IMR-90 (cell line): ENCODE results near the gene PRCP. TPM values are rescaled to one million over a fixed set of nuclear protein-coding genes. Genes with fewer than 3 reads are reported as not detected.

Source experiments
- ATAC-seq: fragments of 200-7000 bp; cut with Tn5 transposase; 2 replicates; pipeline ENCODE4 v1.9.1; 2020; ENCODE audit warnings: low read depth, mild to moderate bottlenecking, moderate library complexity
- BruUV-seq: library from RNA; stranded (reverse); fragments of 400-500 nt; replicated peaks from 2 replicates; lab custom pipeline; 2021; lab: Mats Ljungman, UMichigan
- CTCF ChIA-PET: fragments of 300-600 bp; formaldehyde crosslinking; extraction: SDS; loops from one replicate; lab custom pipeline; 2021; ENCODE audit warnings: antibody characterized with exemption; lab: Yijun Ruan, JAX
- POLR2A ChIA-PET: fragments of 300-600 bp; sonication (Branson Sonifier 250); formaldehyde crosslinking; loops from one replicate; lab custom pipeline; 2022; ENCODE audit warnings: antibody characterized with exemption; ENCODE audit not compliant: unreplicated experiment; lab: Charles Lee
- DNase-seq: peaks from one replicate; pipeline ENCODE4 v3.0.0; 2013
- H2AFZ ChIP-seq: replicated peaks from 2 replicates; pipeline ENCODE3; 2013; ENCODE audit warnings: low read length, mild to moderate bottlenecking; ENCODE audit not compliant: poor library complexity
- H2AK5ac ChIP-seq: 2 replicates; pipeline ENCODE4 v1.6.1; 2013; ENCODE audit warnings: low read depth, low read length, inconsistent platforms
- H2AK9ac ChIP-seq: replicated peaks from 2 replicates; pipeline ENCODE3; 2013; ENCODE audit warnings: mild to moderate bottlenecking, low read depth, low read length, moderate library complexity; ENCODE audit not compliant: poor library complexity
- H2BK120ac ChIP-seq: 2 replicates; pipeline ENCODE4 v1.6.1; 2013; ENCODE audit warnings: low read depth, low read length, inconsistent platforms
- H2BK15ac ChIP-seq: 3 replicates; pipeline ENCODE4 v1.6.1; 2013; ENCODE audit warnings: low read depth, low read length, inconsistent platforms
- H2BK20ac ChIP-seq: 2 replicates; pipeline ENCODE4 v1.6.1; 2013; ENCODE audit warnings: low read depth, mild to moderate bottlenecking, inconsistent platforms, low read length, moderate library complexity
- H2BK5ac ChIP-seq: 2 replicates; pipeline ENCODE4 v1.6.1; 2013; ENCODE audit warnings: mild to moderate bottlenecking, low read depth, low read length, inconsistent platforms; ENCODE audit not compliant: poor library complexity, severe bottlenecking
- H3K14ac ChIP-seq: replicated peaks from 2 replicates; pipeline ENCODE4 v1.6.1; 2013; ENCODE audit warnings: low read depth, low read length, inconsistent platforms
- H3K18ac ChIP-seq: 2 replicates; pipeline ENCODE4 v1.6.1; 2013; ENCODE audit warnings: low read depth, low read length, control low read depth
- H3K23ac ChIP-seq: 2 replicates; pipeline ENCODE4 v1.6.1; 2013; ENCODE audit warnings: low read depth, low read length, inconsistent platforms
- H3K27ac ChIP-seq: 2 replicates; pipeline ENCODE4 v1.5.1; 2013; ENCODE audit warnings: mild to moderate bottlenecking, control low read depth, low read length; ENCODE audit not compliant: insufficient read depth
- H3K27me3 ChIP-seq: 2 replicates; pipeline ENCODE4 v1.6.1; 2013; ENCODE audit warnings: low read length; ENCODE audit not compliant: control insufficient read depth, insufficient read depth
- H3K36me3 ChIP-seq: 2 replicates; pipeline ENCODE4 v1.6.1; 2013; ENCODE audit warnings: low read length, mixed read lengths; ENCODE audit not compliant: control insufficient read depth, insufficient read depth
- H3K4ac ChIP-seq: 2 replicates; pipeline ENCODE4 v1.6.1; 2013; ENCODE audit warnings: low read depth, low read length, inconsistent platforms
- H3K4me1 ChIP-seq: 2 replicates; pipeline ENCODE4 v1.6.1; 2013; ENCODE audit warnings: low read length, mixed read lengths; ENCODE audit not compliant: control insufficient read depth, insufficient read depth
- H3K4me2 ChIP-seq: 2 replicates; pipeline ENCODE4 v1.6.1; 2013; ENCODE audit warnings: low read depth, mild to moderate bottlenecking, control low read depth, low read length, moderate library complexity
- H3K4me3 ChIP-seq: 2 replicates; pipeline ENCODE4 v1.5.1; 2013; ENCODE audit warnings: low read depth, mild to moderate bottlenecking, control low read depth, low read length, moderate library complexity; ENCODE audit not compliant: insufficient read depth
- H3K56ac ChIP-seq: 2 replicates; pipeline ENCODE4 v1.6.1; 2013; ENCODE audit warnings: low read length, inconsistent platforms; ENCODE audit not compliant: insufficient read depth; ENCODE audit errors: extremely low read depth
- H3K79me1 ChIP-seq, 2 experiments: 2 replicates each; pipeline ENCODE4 v1.6.1; 2013; ENCODE audit warnings: low read length in 2 of 2, inconsistent platforms in 1 of 2, low read depth in 1 of 2
- H3K9ac ChIP-seq: 2 replicates; pipeline ENCODE4 v1.6.1; 2013; ENCODE audit warnings: low read depth, low read length, control low read depth
- H3K9me1 ChIP-seq: 2 replicates; pipeline ENCODE4 v1.6.1; 2013; ENCODE audit warnings: low read length, inconsistent platforms; ENCODE audit not compliant: insufficient read depth
- H3K9me3 ChIP-seq: 2 replicates; pipeline ENCODE4 v1.6.1; 2013; ENCODE audit warnings: low read length; ENCODE audit not compliant: control insufficient read depth, insufficient read depth
- H4K20me1 ChIP-seq: 2 replicates; pipeline ENCODE4 v1.6.1; 2013; ENCODE audit warnings: low read length, inconsistent platforms; ENCODE audit not compliant: insufficient read depth
- H4K5ac ChIP-seq: 2 replicates; pipeline ENCODE4 v1.6.1; 2013; ENCODE audit warnings: mild to moderate bottlenecking, low read depth, low read length, control low read depth
- H4K8ac ChIP-seq, 2 experiments: 2 replicates each; pipeline ENCODE4 v1.6.1; 2013; ENCODE audit warnings: low read depth in 2 of 2, low read length in 2 of 2, control low read depth in 1 of 2, inconsistent platforms in 1 of 2
- H4K91ac ChIP-seq: 2 replicates; pipeline ENCODE4 v1.6.1; 2013; ENCODE audit warnings: low read depth, low read length, inconsistent platforms; ENCODE audit not compliant: insufficient read depth
- CEBPB ChIP-seq: IDR thresholded peaks from 2 replicates; pipeline ENCODE4 v1.6.1; 2012; ENCODE audit warnings: low read depth, low read length, improper control_type of control experiment
- FOS ChIP-seq: fragments of 150-350 bp; IDR thresholded peaks from 2 replicates; pipeline ENCODE4 v1.6.1; 2016; ENCODE audit warnings: low read depth, low read length
- MAFK ChIP-seq: IDR thresholded peaks from 2 replicates; pipeline ENCODE4 v1.6.1; 2012; ENCODE audit warnings: low read depth, low read length, improper control_type of control experiment
- MAZ ChIP-seq: IDR thresholded peaks from 2 replicates; pipeline ENCODE4 v1.6.1; 2012; ENCODE audit warnings: low read depth, mild to moderate bottlenecking, low read length, improper control_type of control experiment, moderate library complexity, borderline replicate concordance
- SMC3 ChIP-seq: fragments of 150-350 bp; IDR thresholded peaks from 2 replicates; pipeline ENCODE4 v1.6.1; 2016; ENCODE audit warnings: low read depth, mild to moderate bottlenecking, antibody characterized with exemption, low read length, moderate library complexity
- WGBS, 2 experiments: methylation state at CpG; one replicate each; pipeline versions ENCODE4 v1.1.5 to v1.1.7; 2013; ENCODE audit warnings: missing lambda C conversion rate in 2 of 2; ENCODE audit not compliant: insufficient read length in 1 of 2; ENCODE audit errors: extremely low coverage in 2 of 2; 5-methylcytosine and 5-hydroxymethylcytosine counted together
- dilution Hi-C: fragments of 300-500 bp; cut with HindIII; formaldehyde crosslinking; loops from one replicate; pipeline ENCODE4 v1.14.3; 2018; ENCODE audit warnings: low sequenced_read_pairs; ENCODE audit not compliant: unreplicated experiment
- in situ Hi-C: fragments of 300-500 bp; cut with MboI; formaldehyde crosslinking; loops from 3 replicates; pipeline ENCODE4 v1.14.3; 2019; ENCODE audit warnings: low sequenced_read_pairs, inconsistent platforms, mixed read lengths
- intact Hi-C: fragments of 100-400 bp; cut with micrococcal nuclease; formaldehyde crosslinking; loops from 2 replicates; pipeline ENCODE4 v1.10.0; 2022
- polyA plus RNA-seq, 3 experiments: library from polyadenylated mRNA; depleted of rRNA; stranded (reverse); fragments of >200 nt; gene quantifications; 2 replicates each; pipeline ENCODE4 v1.2.3, GENCODE V29; 2012; ENCODE audit warnings: low replicate concordance in 1 of 3
- total RNA-seq: library from RNA; depleted of rRNA; stranded (reverse); fragments of >200 nt; gene quantifications from 2 replicates; pipeline ENCODE4 v1.2.3, GENCODE V29; 2012
- TF ChIP-seq, protein P1 (sequence below): fragments of 150-350 bp; IDR thresholded peaks from 2 replicates; pipeline ENCODE4 v1.6.1; 2016; ENCODE audit warnings: low read depth, mild to moderate bottlenecking, low read length, moderate library complexity, borderline replicate concordance

The PRCP gene
- total and polyA plus RNA-seq, 2 of the 4 experiments (the other 2 are of a cell fraction) = 31.7 to 64.9 TPM

DNA sequence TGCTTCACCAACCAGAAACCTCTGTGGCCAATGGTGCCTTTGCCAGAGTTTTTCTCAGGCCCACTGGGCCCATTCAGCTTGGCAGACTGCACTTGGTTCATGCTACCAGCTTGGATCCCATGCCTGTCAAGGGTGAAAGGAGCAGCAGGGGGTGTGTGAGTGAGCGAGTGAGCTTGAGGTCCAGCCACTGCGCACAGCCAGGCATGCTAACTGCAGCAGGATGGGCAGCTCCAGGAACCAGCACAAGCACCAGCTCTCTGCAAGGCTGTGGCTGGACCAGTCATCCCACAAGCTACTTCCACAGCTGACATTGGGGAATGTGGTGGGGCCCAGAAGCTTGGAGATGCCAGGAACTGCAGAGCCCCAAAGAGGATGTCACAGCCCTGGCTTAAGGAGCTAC is 42.1 kb upstream of the PRCP start:
- Histone ChIP-seq H3K18ac (no peak overlapping the region), H2AFZ (peak overlapping the region; percentile 14), H2BK20ac (no peak overlapping the region), H3K79me1 (no peaks in the 10 kb centered on the region), H3K27me3 (no peaks in the 10 kb centered on the region), H3K27ac (no peak overlapping the region), H4K5ac (no peak overlapping the region), H3K4me1 (no peaks in the 10 kb centered on the region), H2AK5ac (no peak overlapping the region), H3K4me3 (no peak overlapping the region), H3K23ac (no peak overlapping the region), H2AK9ac (no peak overlapping the region), H2BK5ac (no peak overlapping the region), H3K9me1 (peaks cover 6% of the 10 kb centered on the region; the same call in 1 of the 2 replicates), H4K8ac (no peak overlapping the region), H4K91ac (no peak overlapping the region), H3K36me3 (no peaks in the 10 kb centered on the region), H3K14ac (no peak overlapping the region), H2BK120ac (no peak overlapping the region), H3K9ac (no peak overlapping the region), H3K56ac (no peak overlapping the region), H3K4me2 (no peak overlapping the region), H3K9me3 (peaks cover 2% of the 10 kb centered on the region; the same call in 1 of the 2 replicates), H4K20me1 (no peaks in the 10 kb centered on the region), H3K4ac (no peak overlapping the region), H2BK15ac (no peak overlapping the region)
- no peak for ATAC-seq
- WGBS, 2 experiments = no CpG with 5 or more reads among the region's 2 CpGs
- dilution Hi-C loops (no loop called here), intact Hi-C loops (no loop called here), in situ Hi-C loops (no loop called here)
- TF ChIP-seq SMC3 = no peak
- no peak for TF ChIP-seq MAFK
- no peak for TF ChIP-seq CEBPB
- TF ChIP-seq MAZ = no peak
- TF ChIP-seq, protein P1, sequence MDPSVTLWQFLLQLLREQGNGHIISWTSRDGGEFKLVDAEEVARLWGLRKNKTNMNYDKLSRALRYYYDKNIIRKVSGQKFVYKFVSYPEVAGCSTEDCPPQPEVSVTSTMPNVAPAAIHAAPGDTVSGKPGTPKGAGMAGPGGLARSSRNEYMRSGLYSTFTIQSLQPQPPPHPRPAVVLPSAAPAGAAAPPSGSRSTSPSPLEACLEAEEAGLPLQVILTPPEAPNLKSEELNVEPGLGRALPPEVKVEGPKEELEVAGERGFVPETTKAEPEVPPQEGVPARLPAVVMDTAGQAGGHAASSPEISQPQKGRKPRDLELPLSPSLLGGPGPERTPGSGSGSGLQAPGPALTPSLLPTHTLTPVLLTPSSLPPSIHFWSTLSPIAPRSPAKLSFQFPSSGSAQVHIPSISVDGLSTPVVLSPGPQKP = no peak
- TF ChIP-seq FOS = no peak
- no TSS peak for BruUV-seq
- ChIA-PET POLR2A (no interaction called here), CTCF (interaction anchor here (1.0 kb wide), 1 partner anchor 15 kb away, joined by 4 read pairs; no protein-coding TSS in a partner anchor)
- no peak for DNase-seq
